ENCODE data around the gene PDCD2L.

GRCh38 chr19:34408411-34408810 lies 4.2 kb downstream of the PDCD2L start:
- TF ChIP-seq POLR2A (IDR thresholded peaks at IDR 0.05) (no peak), CTCF (IDR thresholded peaks at IDR 0.05) (no peak)

All from testis (tissue), 2 donors.